Hypothalamus (tissue), 51 donors: ENCODE results near the gene TMEM42.
A peak's percentile ranks its signal among the peaks of the same experiment; 100 is the strongest.
"Not testable (repeated sequence)": the region's sequence is repeated elsewhere in the genome, so short reads cannot be mapped to it uniquely, and the experiment has no call there.

Experiments used
- DNase-seq, 51 donors: peaks; one replicate each; lab custom pipeline; 2025; lab: John Stamatoyannopoulos, UW

The TMEM42 gene

DNA sequence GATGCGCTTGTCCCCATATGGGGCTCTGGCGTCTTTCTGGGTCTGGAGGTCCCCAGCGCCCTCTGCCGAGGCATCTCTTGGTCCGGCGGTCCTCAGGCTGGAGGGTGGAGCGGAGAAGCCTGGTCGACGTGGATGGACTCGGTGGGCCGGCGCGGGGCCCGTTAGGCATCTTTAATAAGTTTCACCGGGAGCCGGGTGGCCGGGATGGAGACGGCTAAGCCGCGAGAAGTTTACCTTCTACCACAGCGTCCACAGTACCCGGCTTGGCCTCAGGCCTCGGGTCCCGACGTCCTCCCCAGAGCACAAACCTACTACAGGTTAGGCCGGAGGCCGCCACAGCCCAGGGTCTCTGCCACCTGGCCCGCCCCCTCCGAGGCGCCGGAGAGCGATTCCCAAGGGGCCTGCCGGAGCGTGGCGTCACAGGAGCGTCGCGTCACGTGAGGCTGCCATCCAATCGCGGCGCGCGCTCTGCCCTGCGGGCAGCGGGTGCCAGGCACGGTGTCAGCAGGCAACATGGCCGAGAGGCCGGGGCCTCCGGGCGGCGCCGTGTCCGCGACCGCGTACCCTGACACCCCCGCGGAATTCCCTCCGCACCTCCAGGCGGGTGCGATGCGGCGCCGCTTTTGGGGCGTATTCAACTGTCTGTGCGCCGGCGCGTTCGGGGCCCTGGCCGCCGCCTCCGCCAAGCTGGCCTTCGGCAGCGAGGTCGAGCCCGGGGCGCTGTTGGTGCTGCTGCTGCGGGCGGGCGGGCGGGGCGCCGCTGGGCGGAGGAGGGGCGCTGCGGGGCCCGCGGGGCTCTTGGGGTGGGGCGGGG lies at the start of gene TMEM42:
TMEM42 (plus strand) TSS at position 501 of the 814 bp plus-strand sequence; CDS start at position 514, 13 bp downstream.
- DNase-seq: peak; percentile 51 to 95 (median 88)

DNA sequence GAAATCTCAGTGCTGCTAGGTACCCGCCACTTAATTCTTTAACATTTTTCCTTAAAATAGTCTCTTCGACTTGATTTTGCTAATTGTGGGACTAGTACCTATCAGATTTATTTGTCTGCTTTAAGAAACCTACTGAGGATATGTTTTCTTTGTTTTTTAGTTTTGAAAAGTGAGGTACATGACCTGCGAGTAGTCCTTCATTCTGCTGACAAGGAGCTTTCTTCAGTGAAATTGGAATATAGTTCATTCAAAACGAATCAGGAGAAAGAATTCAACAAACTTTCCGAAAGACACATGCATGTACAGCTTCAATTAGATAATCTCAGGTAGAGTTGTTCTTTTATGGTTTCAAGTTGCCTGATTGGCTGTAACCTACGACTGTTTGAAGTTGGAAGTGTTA lies 47.0 kb upstream of the TMEM42 start:
- DNase-seq: no peak

DNA sequence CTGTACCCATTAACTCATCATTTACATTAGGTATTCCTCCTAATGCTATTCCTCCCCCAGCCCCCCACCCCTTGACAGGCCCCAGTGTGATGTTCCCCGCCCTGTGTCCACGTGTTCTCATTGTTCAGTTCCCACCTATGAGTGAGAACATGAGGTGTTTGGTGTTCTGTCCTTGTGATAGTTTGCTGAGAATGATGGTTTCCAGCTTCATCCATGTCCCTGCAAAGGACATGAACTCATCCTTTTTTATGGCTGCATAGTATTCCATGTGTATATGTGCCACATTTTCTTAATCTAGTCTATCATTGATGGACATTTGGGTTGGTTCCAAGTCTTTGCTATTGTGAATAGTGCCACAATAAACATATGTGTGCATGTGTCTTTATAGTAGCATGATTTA lies 45.4 kb upstream of the TMEM42 start:
- DNase-seq: not testable (repeated sequence)

- not testable (repeated sequence) for DNase-seq
These were observed 40.5 kb upstream of the TMEM42 start for GRCh38 chr3:44821206-44821605.

DNA sequence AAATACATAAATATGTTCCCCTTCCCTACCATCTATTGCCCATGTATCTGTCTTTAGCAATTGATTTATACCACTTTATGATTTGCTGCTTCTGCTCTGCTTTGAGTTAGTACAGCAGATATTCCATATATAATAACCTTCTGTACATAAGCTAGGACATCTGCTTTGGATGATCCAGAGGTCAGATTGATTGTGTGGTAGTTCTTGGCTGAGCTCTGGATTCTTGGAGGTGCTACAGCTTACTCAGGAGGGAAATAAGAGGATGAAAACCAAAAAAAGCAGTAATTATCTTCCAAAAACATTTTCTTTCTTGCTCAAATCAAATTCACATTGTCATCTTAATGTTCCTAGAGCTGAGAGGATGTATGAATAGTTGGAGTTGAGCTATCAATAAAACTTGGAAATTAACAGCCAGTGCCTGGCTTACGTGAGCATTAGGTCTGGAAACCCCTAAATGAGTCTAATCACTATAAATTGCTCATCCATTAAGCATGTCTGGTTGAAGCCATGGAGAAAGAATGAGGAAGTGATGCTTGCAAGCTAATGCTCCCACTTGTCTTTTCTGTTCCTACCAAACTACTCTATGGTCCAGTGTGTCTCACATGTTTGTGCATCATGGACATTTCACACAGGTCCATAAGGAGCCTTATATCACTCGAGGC lies 36.3 kb upstream of the TMEM42 start:
- no peak for DNase-seq

DNA sequence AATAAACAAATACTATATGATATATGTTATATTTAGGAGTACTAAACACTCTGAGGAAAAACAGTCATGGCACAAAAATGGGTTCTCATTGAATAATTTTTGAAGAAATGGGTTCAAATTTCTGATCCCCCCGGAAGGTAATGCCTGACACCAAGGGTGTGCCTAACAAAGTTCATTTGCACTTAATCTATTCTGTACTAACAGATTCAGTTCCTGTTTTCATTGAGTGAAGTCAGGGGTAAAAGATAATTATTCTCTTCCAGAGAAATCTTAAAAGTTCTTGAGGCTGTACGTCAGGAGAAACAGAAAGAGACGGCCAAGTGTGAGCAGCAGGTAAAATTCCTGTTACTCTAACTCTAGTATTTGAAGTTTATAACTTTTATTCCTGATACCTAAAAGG lies 34.5 kb upstream of the TMEM42 start:
- no peak for DNase-seq

DNA sequence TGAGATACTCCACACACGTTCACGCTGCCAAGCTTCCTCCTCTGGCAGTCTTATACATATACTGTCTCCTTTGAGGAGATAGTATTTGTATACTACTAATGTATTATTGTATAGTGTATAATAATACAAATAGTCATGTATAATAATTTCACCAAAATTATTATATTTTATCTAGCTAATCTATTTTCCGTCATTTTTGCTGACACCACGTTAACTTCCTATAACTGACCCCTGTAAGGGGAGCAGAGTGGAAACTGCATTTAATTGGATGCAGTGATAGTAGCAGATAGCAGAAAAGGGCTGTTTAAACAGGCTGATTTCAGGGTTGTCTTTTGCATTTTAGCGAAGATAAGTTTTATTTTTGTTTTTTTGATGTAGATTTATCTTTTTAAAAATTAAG lies 30.5 kb upstream of the TMEM42 start:
- no peak for DNase-seq

- no peak for DNase-seq
These were observed 29.7 kb upstream of the TMEM42 start for GRCh38 chr3:44832032-44832431.

GRCh38 chr3:44832965-44833364 lies 28.7 kb upstream of the TMEM42 start:
- no peak for DNase-seq

DNA sequence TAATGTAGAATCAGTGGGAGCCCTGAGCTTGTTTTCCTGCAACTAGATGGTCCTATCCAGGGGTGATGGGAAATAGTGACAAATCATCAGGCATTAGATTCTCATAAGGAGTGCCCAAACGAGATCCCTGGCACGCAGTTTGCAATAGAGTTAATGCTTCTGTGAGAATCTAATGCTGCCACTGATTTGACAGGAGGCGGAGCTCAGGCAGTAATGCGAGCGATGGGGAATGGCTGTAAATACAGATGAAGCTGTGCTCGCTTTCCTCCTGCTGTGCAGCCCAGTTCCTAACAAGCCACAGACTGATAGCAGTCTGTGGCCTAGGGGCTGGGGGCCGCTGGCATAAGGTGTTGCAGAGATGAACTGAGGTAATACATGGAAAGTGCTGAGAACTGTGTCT lies 28.3 kb upstream of the TMEM42 start:
- no peak for DNase-seq

- DNase-seq: no peak
These were observed 26.0 kb upstream of the TMEM42 start for GRCh38 chr3:44835684-44836083.

DNA sequence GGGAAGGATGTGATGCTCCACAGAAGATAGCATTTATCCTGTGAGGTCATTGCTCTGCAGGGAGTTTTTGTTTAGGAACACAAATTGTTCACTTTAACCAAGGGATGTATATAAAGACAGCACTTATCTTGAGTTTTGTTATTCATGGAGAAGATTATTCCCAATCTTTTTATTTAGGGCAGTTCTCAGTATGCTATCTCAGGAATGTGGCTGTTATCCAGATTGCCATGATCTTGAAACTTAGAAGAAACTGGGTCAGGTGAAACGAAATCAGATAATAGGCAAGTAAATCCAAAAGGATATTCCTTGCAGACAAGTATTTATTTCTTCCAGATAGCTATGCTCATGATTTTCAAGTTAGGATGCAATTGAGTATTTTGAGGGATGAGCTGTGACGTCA lies 19.3 kb upstream of the TMEM42 start:
- no peak for DNase-seq

GRCh38 chr3:44845528-44846520 lies 15.9 kb upstream of the TMEM42 start:
- DNase-seq: peak in 1 of 51 donors; percentile 56

DNA sequence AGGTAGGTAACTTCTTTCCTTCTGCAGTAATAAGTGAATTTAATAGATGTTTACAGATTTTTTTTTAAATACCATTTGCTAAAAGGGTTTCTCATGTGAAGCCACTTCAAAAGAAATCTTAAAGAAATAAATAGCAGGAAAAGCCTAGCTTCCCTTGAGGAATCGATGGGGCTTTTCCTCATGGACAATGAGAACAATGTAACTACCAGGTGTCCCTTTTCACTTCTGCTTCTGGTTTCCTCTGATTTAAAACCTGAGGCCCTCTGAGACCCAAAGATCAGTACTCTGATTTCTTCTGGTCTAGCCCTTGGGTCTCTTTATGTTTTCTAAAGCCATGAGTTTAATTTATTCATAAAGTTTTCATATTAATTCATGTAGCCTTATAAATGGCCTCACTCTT lies 13.1 kb upstream of the TMEM42 start:
- DNase-seq: no peak

DNA sequence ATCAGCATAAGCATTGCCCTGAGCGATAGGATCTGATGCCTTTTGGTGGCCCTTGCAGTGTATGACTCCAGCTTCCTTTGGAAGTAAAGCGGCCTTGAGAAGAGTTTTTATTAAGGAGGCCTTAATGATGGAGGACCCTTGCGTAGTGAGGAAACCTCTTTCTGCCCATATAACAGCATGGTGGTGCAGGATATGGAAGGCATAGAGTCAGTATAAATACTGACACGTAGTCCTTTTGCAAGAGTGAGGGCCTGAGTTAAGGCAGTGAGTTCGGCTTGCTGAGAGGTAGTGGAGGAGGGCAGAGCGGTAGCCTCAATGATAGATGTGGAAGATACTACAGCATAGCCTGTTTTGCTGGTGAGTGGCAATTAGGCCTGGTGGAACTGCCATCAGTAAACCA lies 5.0 kb upstream of the TMEM42 start:
- DNase-seq: not testable (repeated sequence)

- DNase-seq: no peak
These were observed 1.6 kb upstream of the TMEM42 start for GRCh38 chr3:44860117-44860516.

DNA sequence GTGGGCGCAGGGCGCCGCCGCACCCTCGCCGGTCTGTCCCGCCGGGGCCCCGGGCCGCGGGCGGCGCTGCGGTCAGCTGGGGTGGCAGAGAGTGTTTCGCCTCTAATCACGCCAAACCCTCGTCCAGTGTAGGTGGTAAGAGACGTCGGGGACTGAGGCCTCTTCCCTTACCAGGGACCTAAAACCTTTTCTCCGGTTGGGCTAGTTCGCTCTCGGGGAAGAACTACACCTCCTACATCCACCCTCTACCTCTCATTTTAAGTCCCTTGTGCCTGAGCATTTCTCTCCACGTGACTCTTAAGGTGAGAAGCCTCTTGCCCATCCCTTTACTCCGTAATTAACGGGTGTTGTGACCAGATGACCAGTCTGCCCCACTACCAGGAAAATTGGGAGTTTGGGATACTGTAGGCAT lies 520 bp downstream of the TMEM42 start:
- peak in 7 of 51 donors; percentile 31 to 63 (median 44) for DNase-seq

DNA sequence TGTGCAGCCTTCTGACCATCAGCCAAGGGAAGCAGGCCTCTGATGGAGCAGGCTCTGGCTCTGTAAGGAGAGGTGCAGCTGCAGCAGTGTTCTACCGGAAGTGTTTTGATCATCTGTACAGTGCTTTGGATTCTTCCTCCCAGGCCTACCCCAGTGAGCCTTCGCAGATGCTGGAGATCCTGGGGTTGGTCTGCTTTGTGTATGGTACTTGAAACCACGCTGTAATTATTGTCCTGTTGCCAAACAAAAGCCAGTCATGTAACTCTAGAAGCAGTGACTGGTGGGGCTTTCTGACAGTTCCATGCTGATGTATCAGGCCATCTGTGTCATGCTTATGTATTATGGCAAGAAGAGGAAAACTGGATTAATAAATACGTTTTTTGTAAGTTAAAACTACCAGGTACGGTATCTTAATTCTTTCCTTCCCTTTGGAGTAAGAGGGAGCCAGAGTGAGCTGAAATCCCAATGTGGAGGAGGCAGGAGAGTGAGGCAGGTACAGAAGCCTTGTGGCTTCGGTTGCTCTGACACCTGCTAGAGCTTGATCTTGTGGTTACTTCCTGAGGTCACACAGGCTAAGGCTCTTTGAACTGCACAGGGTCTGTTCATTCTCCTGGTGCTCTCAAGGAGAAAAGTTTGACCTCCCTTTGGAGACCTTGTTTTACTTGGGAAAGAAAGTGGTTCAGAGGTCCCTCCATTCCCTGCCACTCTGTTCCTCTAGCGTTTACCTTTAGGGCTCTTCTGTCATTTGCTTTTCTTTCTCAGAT lies 3.7 kb downstream of the TMEM42 start:
- no peak for DNase-seq

DNA sequence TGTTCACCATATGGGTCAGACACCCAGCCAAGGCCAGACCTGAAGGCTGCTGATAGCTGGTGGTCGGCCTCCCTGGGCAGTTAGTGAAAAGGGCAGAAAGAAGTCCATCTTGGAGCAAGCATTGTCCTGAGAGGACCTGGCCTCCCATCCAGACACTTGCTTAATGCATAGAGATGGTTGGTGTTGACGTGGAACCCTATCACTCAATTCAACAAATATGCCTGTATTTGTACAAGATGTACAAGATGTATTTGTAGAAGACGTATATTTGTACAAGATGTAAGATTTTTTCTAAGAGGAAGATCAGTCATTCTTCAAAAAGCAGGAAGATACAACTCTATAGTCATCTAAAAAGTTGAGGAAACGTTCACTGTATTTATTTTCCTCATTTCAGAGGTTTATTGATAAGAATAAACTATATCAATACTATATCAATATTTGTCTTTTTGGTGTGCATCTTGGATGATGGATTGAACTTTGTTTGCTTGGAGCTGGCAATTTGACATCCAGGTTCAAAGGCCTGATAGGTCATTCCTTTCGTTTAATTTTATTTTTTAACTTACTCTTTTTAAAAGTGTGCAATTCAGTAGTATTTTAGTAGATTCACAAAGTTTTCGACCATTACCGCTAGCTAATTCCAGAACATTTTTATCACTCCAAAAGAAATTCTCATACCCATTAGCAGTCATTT lies 5.9 kb downstream of the TMEM42 start:
- no peak for DNase-seq
